Midbrain (tissue), 1 donor: Measurements from ENCODE around the gene USP17L17.
"Not testable (repeated sequence)": the region's sequence is repeated elsewhere in the genome, so short reads cannot be mapped to it uniquely, and the experiment has no call there.

Experiments
- DNase-seq: peaks from one replicate; lab custom pipeline; 2025; lab: John Stamatoyannopoulos, UW

The USP17L17 gene, protein sequence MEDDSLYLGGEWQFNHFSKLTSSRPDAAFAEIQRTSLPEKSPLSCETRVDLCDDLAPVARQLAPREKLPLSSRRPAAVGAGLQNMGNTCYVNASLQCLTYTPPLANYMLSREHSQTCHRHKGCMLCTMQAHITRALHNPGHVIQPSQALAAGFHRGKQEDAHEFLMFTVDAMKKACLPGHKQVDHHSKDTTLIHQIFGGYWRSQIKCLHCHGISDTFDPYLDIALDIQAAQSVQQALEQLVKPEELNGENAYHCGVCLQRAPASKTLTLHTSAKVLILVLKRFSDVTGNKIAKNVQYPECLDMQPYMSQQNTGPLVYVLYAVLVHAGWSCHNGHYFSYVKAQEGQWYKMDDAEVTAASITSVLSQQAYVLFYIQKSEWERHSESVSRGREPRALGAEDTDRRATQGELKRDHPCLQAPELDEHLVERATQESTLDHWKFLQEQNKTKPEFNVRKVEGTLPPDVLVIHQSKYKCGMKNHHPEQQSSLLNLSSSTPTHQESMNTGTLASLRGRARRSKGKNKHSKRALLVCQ

DNA sequence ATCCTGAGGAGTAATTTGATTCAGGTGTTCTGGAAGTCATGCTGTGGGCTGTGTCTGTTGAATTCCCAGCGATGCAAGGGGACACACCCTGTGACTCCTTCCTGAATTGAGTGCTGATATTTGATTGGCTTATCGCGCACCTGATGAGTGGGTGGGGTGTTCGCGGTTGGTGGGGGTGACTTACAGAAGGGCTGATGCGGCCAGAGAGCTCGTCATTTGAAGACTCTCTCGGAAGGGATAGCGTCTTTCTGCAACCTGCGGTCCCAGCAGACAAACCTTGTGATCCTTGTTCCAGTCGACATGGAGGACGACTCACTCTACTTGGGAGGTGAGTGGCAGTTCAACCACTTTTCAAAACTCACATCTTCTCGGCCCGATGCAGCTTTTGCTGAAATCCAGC lies at the start of gene USP17L17:
USP17L17 (plus strand) TSS at position 301 of the 400 bp plus-strand sequence; CDS start at position 301, 0 bp downstream.
- DNase-seq: not testable (repeated sequence)

GRCh38 chr4:9210357-9210756 lies 33.3 kb upstream of the USP17L17 start, which contains the start of gene USP17L10:
Gene USP17L10 (plus strand): TSS chr4:9210657. CDS start chr4:9210657, 0 bp downstream.
- not testable (repeated sequence) for DNase-seq

- not testable (repeated sequence) for DNase-seq
These were observed 29.0 kb upstream of the USP17L17 start for GRCh38 chr4:9214701-9215100.

GRCh38 chr4:9215105-9215504 lies 28.6 kb upstream of the USP17L17 start, which contains the start of gene USP17L11:
Gene USP17L11 (plus strand): TSS chr4:9215405. CDS start chr4:9215405, 0 bp downstream.
- not testable (repeated sequence) for DNase-seq

DNA sequence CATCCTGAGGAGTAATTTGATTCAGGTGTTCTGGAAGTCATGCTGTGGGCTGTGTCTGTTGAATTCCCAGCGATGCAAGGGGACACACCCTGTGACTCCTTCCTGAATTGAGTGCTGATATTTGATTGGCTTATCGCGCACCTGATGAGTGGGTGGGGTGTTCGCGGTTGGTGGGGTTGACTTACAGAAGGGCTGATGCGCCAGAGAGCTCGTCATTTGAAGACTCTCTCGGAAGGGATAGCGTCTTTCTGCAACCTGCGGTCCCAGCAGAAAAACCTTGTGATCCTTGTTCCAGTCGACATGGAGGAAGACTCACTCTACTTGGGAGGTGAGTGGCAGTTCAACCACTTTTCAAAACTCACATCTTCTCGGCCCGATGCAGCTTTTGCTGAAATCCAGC lies 23.8 kb upstream of the USP17L17 start, which contains the start of gene USP17L12:
USP17L12 (plus strand) TSS at position 301 of the 400 bp plus-strand sequence; CDS start at position 301, 0 bp downstream.
- DNase-seq: not testable (repeated sequence)

DNA sequence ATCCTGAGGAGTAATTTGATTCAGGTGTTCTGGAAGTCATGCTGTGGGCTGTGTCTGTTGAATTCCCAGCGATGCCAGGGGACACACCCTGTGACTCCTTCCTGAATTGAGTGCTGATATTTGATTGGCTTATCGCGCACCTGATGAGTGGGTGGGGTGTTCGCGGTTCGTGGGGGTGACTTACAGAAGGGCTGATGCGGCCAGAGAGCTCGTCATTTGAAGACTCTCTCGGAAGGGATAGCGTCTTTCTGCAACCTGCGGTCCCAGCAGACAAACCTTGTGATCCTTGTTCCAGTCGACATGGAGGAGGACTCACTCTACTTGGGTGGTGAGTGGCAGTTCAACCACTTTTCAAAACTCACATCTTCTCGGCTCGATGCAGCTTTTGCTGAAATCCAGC lies 19.1 kb upstream of the USP17L17 start, which contains the start of gene USP17L13:
USP17L13 (plus strand) TSS at position 301 of the 400 bp plus-strand sequence; CDS start at position 301, 0 bp downstream.
- not testable (repeated sequence) for DNase-seq

DNA sequence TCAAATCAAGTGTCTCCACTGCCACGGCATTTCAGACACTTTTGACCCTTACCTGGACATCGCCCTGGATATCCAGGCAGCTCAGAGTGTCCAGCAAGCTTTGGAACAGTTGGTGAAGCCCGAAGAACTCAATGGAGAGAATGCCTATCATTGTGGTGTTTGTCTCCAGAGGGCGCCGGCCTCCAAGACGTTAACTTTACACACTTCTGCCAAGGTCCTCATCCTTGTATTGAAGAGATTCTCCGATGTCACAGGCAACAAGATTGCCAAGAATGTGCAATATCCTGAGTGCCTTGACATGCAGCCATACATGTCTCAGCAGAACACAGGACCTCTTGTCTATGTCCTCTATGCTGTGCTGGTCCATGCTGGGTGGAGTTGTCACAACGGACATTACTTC lies 13.4 kb upstream of the USP17L17 start:
- not testable (repeated sequence) for DNase-seq

GRCh38 chr4:9234085-9234484 lies 9.6 kb upstream of the USP17L17 start, which contains the start of gene USP17L15:
Gene USP17L15 (plus strand): TSS chr4:9234385. CDS start chr4:9234385, 0 bp downstream.
- DNase-seq: not testable (repeated sequence)

DNA sequence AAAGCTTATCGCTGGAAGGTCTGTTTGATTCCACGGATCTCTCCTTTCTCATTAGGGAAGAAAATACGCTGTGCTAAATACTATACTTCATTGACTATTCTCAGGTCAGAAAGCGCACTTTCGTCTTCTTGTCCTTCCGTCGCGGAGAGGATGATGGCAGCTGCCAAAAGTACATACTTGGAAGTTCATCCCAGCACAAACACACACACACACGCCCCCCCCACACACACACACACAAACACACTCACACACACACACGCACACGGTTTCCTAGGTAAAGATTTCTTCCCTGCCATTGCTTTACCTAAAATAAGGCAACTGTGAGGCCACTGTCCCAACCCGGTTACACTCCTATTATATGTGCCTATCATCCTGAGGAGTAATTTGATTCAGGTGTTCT lies 5.2 kb upstream of the USP17L17 start:
- DNase-seq: not testable (repeated sequence)

GRCh38 chr4:9247953-9248680 lies 4.4 kb downstream of the USP17L17 start, which contains the start of gene USP17L18:
Gene USP17L18 (plus strand): TSS chr4:9248630. CDS start chr4:9248630, 0 bp downstream.
- DNase-seq: not testable (repeated sequence)

- not testable (repeated sequence) for DNase-seq
These were observed 9.4 kb downstream of the USP17L17 start, which contains the start of gene USP17L19 for GRCh38 chr4:9253078-9253477. Gene USP17L19 (plus strand): TSS chr4:9253378. CDS start chr4:9253378, 0 bp downstream.

DNA sequence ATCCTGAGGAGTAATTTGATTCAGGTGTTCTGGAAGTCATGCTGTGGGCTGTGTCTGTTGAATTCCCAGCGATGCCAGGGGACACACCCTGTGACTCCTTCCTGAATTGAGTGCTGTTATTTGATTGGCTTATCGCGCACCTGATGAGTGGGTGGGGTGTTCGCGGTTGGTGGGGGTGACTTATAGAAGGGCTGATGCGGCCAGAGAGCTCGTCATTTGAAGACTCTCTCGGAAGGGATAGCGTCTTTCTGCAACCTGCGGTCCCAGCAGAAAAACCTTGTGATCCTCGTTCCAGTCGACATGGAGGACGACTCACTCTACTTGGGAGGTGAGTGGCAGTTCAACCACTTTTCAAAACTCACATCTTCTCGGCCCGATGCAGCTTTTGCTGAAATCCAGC lies 14.1 kb downstream of the USP17L17 start, which contains the start of gene USP17L20:
USP17L20 (plus strand) TSS at position 301 of the 400 bp plus-strand sequence; CDS start at position 301, 0 bp downstream.
- DNase-seq: not testable (repeated sequence)

GRCh38 chr4:9262572-9262971 lies 18.9 kb downstream of the USP17L17 start, which contains the start of gene USP17L21:
Gene USP17L21 (plus strand): TSS chr4:9262872. CDS start chr4:9262872, 0 bp downstream.
- not testable (repeated sequence) for DNase-seq

GRCh38 chr4:9267319-9267718 lies 23.6 kb downstream of the USP17L17 start, which contains the start of gene USP17L22:
Gene USP17L22 (plus strand): TSS chr4:9267619. CDS start chr4:9267619, 0 bp downstream.
- DNase-seq: not testable (repeated sequence)

DNA sequence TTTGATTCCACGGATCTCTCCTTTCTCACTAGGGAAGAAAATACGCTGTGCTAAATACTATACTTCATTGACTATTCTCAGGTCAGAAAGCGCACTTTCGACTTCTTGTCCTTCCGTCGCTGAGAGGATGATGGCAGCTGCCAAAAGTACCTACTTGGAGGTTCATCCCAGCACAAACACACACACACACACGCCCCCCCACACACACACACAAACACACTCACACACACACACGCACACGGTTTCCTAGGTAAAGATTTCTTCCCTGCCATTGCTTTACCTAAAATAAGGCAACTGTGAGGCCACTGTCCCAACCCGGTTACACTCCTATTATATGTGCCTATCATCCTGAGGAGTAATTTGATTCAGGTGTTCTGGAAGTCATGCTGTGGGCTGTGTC lies 28.0 kb downstream of the USP17L17 start:
- not testable (repeated sequence) for DNase-seq
